ENCODE measurements around the gene KSR1.

KSR1 gene

GRCh38 chr17:27494192-27495091 lies 38.2 kb downstream of the KSR1 start:
- DNase-seq (ENCODE audit: extremely low read depth, low read depth): no peak
- no peak overlapping the region for H3K4me3 ChIP-seq (replicated peaks; ENCODE audit: low read depth, low read length)
- peak; percentile 16 for TF ChIP-seq CTCF (IDR thresholded peaks at IDR 0.05; ENCODE audit: low read depth, low read length, missing control alignments)

- DNase-seq (ENCODE audit: extremely low read depth, low read depth): no peak
- TF ChIP-seq CTCF (IDR thresholded peaks at IDR 0.05; ENCODE audit: low read depth, low read length, missing control alignments): no peak
Observed at GRCh38 chr17:27495460-27495859, 39.2 kb downstream of the KSR1 start.

GRCh38 chr17:27496005-27496404 lies 39.8 kb downstream of the KSR1 start:
- DNase-seq (ENCODE audit: extremely low read depth, low read depth): no peak
- no peak for TF ChIP-seq CTCF (IDR thresholded peaks at IDR 0.05; ENCODE audit: low read depth, low read length, missing control alignments)
- no peak overlapping the region for H3K4me3 ChIP-seq (replicated peaks; ENCODE audit: low read depth, low read length)

More at GRCh38 chr17:27495460-27495859, 39.2 kb downstream of the KSR1 start:
- no peak overlapping the region for H3K4me3 ChIP-seq (replicated peaks; ENCODE audit: low read depth, low read length)

- no peak overlapping the region for H3K4me3 ChIP-seq (replicated peaks; ENCODE audit: low read depth, low read length)
- no peak for TF ChIP-seq CTCF (IDR thresholded peaks at IDR 0.05; ENCODE audit: low read depth, low read length, missing control alignments)
- DNase-seq (ENCODE audit: extremely low read depth, low read depth): no peak
Observed at GRCh38 chr17:27496437-27496943, 40.2 kb downstream of the KSR1 start.

GRCh38 chr17:27496971-27497370 lies 40.7 kb downstream of the KSR1 start:
- DNase-seq (ENCODE audit: extremely low read depth, low read depth): no peak
- H3K4me3 ChIP-seq (replicated peaks; ENCODE audit: low read depth, low read length): no peak overlapping the region
- no peak for TF ChIP-seq CTCF (IDR thresholded peaks at IDR 0.05; ENCODE audit: low read depth, low read length, missing control alignments)

GRCh38 chr17:27497696-27498095 lies 41.4 kb downstream of the KSR1 start:
- TF ChIP-seq CTCF (IDR thresholded peaks at IDR 0.05; ENCODE audit: low read depth, low read length, missing control alignments): no peak
- DNase-seq (ENCODE audit: extremely low read depth, low read depth): no peak
- H3K4me3 ChIP-seq (replicated peaks; ENCODE audit: low read depth, low read length): no peak overlapping the region
